Keratinocyte (primary cell): ENCODE data around the gene CRYAA.

Experiments used
- EZH2 ChIP-seq: IDR thresholded peaks from one replicate; pipeline ENCODE4 v1.6.1; 2012; ENCODE audit warnings: inconsistent platforms, mild to moderate bottlenecking, low read length, moderate library complexity
- TF ChIP-seq, protein P1 (sequence below), 3 experiments: IDR thresholded peaks in 1 of 3; conservative IDR thresholded peaks in 1 of 3; optimal IDR thresholded peaks in 1 of 3; 2 replicates in 2 of 3; 3 replicates in 1 of 3; pipeline versions ENCODE3 to v1.5.1; 2011; ENCODE audit warnings: low read length in 3 of 3, mild to moderate bottlenecking in 3 of 3, moderate library complexity in 2 of 3, control low read depth in 1 of 3, inconsistent platforms in 1 of 3; ENCODE audit not compliant: insufficient read depth in 2 of 3; ENCODE audit errors: extremely low read depth in 1 of 3

DNA sequence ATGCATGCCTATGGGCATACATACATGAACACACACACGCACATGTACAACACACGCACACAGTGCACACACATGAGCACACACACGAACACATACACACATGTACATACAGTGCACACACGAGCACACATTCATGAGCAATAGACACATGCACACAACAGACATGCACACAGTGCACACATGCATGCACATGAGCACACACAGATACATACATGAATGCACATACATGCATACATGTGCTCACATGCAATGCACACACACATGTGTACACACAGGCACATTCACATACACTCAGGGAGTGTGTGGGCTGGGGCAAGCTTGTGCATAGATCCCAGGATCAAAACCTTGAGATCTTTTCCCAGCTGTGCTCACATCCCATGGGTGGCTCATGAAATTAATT, 18.9 kb downstream of the CRYAA start:
- TF ChIP-seq, protein P1, sequence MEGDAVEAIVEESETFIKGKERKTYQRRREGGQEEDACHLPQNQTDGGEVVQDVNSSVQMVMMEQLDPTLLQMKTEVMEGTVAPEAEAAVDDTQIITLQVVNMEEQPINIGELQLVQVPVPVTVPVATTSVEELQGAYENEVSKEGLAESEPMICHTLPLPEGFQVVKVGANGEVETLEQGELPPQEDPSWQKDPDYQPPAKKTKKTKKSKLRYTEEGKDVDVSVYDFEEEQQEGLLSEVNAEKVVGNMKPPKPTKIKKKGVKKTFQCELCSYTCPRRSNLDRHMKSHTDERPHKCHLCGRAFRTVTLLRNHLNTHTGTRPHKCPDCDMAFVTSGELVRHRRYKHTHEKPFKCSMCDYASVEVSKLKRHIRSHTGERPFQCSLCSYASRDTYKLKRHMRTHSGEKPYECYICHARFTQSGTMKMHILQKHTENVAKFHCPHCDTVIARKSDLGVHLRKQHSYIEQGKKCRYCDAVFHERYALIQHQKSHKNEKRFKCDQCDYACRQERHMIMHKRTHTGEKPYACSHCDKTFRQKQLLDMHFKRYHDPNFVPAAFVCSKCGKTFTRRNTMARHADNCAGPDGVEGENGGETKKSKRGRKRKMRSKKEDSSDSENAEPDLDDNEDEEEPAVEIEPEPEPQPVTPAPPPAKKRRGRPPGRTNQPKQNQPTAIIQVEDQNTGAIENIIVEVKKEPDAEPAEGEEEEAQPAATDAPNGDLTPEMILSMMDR (optimal IDR thresholded peaks at IDR 0.05 in 1 of 3, IDR thresholded peaks at IDR 0.05 in 1 of 3, conservative IDR thresholded peaks at IDR 0.05 in 1 of 3; ENCODE audit: extremely low read depth in 1 of 3, insufficient read depth in 2 of 3, low read length in 3 of 3): no peak
- TF ChIP-seq EZH2: no peak
